NCI-H146 (cell line): ENCODE measurements around the gene LRMDA.

ENCODE experiments used
- DNase-seq: peaks from one replicate; lab custom pipeline; 2025; lab: John Stamatoyannopoulos, UW

LRMDA gene

DNA sequence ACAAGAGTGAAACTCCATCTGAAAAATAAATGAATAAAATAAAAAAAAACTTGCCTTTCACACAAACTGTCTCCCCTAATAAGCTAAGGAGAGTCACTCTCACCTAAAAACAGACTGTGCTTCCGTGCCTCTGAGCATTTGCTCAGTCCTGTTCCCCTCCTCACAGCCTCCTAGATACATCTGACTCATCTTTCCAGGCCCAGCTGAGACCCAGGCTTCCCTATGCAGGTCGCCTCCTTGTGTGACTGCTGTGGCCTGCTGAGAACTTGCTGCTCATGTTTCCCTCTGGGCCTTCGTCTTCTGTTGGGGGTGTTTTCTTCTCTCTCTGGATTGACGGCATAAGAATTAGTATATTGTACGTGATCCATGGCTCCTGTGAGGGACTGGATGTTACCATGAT is 777.7 kb downstream of the LRMDA start:
- peak; percentile 8 for DNase-seq

DNA sequence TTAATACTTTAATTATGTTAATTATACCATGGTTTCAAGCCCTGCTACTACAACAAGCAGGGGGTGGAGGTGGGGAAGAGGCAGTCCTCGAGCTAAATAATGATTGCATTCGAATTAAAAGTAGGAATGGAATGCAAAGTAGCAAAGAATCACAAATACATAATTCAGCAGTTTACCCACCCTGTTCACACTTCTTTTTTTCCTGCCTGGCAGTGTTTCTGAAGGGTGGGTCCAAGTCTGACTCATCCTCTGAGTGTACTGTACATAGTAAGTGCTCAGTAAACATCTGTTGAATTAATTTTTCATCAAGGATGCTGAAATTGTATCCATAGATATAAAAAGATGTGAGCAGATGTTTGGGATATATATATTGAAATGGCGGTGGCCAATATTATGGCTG is 778.8 kb downstream of the LRMDA start:
- no peak for DNase-seq

DNA sequence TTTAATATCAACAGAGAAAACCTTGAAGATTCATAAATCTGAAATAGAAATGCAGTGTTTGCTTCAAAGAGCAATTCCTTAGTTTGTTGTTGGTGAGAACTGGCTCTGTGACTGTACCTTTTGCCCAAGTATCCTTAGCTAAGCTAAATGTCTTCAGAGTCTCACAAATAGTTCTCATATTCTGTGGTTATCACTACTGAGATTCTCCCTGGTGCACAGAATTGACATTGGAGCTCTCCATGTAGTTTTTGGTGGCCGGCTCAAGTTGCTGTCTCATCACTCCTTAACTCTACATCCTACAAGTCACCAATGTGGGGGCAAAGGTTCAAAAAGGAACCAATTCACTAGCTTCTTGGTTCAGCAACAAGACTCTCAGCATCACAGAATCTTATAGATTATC is 780.3 kb downstream of the LRMDA start:
- no peak for DNase-seq

DNA sequence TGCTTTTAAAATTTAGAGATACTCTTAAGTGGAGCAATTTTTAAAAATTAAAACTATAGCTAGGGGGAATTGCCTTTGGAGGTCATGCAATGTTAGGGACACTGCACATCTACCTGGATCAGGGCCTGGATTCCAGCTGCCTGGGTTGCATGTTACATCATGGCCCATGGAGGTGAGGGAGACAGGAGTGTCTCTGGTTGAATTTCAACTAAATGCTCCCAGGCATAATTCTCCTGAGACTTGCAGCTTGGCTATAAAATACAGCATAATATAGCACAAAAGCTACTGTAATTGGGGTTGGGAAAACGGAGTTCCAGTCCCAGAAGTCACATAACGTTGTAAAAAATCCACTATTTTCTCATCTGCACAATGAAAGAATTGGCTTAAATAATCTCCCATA is 782.5 kb downstream of the LRMDA start:
- no peak for DNase-seq

DNA sequence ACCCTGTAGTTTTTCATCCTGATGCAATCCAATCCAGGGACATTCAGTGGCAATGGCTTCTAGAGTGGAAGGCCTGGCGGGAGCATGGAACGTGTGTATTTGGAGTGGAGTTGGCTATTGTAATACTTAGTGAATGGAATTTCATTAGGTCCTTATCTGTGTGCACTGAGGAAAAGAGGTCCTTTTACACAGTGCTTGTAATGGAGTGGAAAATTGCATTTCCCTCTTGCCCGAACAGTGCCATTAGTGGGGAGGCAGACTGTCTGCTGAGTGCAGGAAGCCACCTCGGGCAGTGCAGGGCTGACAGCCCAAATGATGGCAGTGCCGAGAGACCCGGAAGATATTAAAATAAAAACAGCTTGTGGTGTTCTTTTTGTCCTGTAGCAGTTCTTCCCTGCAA is 786.6 kb downstream of the LRMDA start:
- DNase-seq: no peak

DNA sequence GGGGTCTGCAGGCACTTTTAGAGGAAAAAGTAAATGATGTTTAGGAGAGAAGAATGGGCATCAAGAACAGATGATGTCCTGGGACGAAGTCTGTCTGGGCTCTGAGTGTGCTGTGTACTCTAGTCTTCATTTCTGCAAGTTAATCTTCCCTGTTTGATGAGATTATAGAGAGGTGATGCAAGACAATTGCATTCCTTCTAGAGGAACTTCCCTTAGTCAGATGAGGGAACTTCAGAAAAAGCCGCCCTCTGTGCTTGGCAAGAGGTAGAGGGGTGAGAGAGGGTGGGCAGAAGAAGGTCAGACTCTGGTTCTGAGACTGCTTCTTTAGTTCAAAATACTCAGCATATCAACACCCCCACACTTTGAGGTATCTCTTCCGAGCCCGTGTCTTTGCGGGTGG is 797.9 kb downstream of the LRMDA start:
- DNase-seq: no peak

DNA sequence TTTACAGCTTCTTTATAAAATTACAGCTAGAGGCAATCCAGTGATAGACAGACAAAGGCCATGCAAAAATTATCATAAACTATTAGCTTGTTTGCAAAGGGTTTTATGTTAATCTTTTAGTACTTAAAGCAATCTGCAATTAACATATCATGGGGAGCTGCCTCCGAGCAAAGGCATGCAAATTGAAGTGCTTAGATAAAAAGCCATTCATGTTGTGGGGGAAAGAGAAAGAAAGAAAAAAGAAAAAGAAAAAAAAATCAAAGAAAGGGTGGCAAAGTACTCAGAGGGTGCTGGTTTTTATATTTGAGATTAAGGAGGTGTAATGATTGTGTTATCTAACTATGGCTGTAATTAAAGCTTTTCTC is 799.5 kb downstream of the LRMDA start:
- DNase-seq: peak; percentile 62

DNA sequence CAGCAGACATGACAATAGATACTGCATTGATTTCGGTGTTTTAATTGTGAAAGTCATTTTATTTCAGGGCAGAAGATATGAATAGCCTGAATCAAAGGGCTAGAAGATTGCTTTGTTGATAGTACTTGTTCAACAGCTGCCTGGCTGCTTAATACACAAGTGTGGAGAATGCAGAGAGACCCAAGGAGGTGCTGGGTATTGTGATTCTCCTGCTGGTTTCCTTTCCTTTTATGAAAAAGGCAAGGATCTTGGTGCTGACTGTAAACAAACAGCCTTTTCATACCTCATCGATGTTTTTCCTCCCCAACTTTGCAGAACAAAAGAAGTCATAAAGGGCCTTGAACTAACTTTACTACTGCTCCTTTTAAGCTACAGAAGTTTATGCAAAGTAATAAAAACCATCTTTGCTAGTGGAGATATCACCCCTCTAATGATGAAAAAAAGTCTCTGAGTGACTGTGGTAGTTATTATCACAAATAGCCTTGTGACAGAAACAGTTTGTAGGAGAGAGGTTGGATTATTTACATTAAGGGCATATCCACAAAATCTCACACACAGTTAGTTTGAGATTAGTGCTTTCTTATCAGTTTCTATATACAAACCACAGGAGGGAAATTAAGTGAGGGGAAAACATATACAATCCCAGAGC is 800.0 kb downstream of the LRMDA start:
- DNase-seq: peak; percentile 62

DNA sequence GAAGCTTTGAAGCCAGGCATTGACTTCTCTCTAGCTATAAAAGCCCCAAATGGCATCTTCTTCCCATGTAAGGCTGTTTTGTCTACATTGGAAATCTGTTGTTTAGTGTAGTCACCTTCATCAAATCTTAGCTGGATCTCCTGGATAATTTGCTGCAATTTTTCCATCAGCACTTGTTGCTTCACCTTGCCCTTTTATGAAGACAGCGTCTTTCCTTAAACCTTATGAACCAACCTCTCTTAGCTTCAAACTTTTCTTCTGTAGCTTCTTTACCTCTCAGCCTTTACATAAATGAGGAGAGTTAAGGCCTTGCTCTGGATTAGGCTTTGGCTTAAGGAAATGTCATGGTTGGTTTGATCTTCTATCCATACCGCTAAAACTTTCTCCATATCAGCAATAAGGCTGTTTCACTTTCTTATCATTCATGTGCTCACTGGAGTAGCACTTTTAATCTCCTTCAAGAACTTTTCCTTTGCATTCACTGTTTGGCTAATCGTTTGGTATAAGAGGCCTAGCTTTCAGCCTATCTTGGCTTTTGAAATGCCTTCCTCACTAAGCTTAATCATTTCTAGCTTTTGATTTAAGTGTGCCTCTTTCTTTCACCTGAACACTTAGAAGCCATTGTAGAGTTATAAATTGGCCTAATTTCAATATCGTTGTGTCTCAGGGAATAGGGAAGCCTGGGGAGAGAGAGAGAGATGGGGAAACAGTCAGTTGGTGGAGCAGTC is 803.2 kb downstream of the LRMDA start:
- no peak for DNase-seq

DNA sequence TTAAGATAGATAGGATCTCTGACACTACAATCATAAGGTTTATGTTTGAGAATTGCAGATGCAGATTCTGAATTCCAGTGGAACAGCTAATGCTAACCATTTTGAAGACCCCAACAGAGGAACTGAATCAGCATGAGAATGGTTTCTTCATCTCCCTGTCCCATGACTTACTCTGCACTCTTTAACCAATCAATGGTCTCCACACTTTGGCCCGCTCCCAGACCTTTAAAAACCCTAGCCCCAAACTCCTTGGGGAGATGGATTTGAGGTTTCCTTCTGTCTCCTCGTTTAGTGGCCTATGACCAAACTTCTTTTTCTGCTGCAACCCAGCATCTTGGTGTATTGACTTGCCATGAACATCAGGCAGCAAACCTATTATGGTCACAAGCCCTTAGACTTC is 804.9 kb downstream of the LRMDA start:
- DNase-seq: no peak

DNA sequence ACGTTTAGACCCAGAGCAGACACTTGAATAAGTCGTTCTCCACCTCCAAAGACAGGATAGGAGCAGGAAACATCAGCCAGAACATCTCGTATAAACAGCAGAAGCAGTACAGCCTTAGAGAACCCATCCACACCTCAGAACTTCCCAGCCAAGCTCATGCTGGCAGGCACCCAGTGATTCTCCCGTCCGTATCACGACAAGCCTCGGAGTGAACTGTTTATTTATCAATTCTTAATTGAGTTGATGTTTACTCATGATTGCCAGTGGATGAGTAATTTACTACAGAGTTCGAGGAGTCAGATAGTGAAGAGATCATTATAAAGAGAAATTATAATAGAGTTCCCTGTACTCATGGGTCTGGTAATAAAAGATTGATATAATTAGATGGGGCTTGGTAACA is 811.5 kb downstream of the LRMDA start:
- peak; percentile 8 for DNase-seq

DNA sequence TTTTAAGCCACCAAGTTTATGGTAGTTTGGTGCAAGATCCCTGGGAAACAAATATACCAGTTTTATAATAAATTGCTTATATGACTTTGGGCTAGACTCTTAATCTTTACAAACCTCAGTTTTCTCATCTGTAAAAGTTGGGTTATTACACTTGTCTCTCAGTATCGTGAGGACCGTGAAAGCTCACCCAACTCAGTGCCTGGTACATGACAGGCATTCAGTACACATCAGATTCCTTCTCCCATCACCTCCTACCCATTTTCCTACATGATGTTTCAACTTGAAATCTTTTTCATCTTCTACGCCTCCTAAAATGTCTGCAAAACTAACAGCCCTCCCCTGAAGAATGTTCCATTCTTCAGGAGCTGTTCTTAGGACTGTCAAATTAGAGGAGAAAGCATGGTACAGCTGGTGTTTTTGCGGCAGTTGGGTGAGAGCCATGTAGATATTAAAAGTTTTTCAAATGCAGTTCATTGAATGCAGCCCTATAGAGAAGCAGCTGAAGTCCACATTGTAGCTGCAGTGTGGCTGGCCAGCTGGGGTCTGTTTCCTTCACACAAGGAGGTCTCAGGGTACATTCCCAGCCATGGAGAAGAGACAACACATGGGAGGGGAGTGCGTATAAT is 812.8 kb downstream of the LRMDA start:
- DNase-seq: no peak

DNA sequence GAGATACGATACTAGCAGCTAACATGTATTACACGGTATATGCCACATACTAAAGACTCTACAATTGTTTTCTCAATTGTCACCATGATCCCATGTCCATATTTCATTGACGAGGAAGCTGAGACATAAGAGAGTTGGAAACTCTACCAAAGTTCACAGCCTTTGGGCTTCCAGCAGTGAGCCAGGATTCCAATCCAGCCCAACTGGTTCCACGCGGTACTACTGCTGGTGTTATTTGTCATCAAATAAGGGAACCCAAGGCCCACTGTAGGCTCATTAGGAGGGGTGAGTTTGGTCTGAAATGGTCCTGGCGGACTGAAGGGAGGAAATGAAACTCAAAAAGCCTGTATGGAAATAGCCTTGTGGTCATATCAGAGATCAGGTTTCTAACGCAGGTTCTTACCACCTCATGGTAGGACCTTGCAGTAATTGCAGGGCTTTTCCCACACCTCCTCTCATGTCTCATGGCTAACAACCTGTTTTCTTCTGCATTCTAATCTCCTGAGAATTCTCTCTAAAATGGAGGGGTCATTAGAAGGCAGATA is 814.6 kb downstream of the LRMDA start:
- no peak for DNase-seq

DNA sequence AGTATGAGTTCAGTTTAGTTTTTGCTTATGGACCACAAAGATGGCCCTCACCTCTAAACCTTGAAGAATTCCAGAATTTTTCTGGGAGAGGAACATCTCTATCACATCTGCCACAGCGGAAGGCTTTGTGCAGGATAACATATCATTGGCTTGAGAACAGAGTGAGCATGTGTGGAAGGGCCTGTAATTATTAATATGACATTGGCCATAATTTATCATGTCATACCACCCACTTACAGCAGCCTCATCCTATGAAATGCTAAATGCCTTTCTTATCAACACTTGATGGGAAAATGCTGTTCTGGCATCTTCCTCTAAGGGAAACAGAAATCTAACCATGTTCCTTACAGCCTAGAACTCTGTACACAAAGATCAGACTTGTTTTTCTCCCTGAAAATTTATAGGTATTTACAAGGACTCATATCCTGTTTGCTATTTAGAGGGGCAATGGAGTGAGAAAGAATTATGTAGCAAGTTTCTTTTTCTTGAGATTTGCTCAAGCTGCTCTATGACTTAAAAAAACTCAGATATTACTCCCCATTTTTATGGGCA is 817.3 kb downstream of the LRMDA start:
- DNase-seq: no peak

DNA sequence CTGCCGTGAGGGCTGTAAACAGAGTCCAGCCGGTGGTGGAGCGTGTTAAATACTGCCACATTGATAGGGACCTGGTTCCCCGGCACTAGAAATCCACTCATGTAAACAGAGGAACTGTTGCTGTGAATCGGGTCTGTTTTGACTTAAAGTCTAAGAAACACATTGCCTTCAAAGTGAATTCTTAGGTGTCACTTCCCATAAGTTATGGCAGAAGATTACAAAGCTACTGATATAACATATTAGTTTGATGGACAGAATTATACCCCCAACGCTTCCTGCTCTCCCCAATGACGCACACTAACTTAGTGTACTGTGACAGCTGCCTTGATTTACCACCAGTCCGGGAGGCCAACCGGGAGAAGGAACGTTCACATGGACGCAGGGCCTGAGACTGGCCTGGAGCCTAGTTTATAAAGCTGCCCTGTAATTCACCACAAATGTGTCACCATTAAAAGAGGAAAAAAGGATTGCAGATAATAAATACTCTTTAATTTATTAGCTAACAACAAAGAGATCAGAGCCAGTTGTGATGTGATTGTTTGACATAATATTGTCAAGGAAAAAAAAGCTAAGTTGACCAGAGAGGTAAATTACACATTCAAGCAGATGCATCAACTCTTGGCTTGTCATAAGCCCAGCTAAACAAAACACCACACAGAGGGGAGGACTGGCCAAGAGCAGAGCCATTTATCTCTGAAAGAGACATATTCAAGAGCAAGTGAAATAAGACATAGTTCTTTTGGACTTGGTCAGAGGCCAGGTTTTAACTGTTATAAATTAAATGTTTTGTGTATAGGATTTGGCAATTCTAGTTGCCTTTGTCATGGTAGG is 820.6 kb downstream of the LRMDA start:
- DNase-seq: no peak

DNA sequence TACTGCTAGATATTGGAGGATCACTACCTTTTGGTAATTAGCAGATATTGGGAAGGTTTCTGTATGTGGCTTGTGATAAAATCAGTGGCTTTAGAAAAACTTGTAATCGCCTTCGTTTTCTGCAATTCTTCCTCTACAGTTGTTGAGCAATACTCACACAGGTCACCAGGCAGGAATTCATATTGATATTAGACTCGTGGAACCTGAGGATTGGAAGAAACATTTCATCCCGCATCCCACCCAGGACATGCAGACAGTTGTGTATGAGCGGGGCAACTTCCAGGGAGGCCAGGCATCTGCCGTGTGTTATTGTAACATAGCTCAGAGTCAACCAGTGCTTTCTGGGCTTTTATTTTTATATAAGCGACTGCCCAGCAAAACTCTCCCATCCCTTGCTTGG is 821.3 kb downstream of the LRMDA start:
- DNase-seq: no peak

DNA sequence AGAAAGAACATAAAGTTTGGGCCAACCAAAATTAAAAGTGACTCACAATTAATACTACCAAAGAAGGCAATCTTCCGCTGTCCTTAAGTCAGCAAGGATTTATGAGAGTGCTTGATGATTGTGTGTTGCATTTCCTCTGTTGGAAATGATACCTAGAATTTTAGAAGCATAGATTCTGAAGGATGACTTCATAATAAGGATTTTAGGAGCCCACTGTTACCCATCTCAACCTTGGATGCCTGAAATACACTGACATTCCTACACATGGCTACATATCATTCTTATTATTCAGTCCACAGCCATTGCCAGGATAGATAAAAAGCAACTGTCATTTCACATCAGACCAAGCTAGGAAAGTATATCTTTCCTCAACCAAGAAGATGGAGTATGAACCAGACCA is 823.8 kb downstream of the LRMDA start:
- no peak for DNase-seq

DNA sequence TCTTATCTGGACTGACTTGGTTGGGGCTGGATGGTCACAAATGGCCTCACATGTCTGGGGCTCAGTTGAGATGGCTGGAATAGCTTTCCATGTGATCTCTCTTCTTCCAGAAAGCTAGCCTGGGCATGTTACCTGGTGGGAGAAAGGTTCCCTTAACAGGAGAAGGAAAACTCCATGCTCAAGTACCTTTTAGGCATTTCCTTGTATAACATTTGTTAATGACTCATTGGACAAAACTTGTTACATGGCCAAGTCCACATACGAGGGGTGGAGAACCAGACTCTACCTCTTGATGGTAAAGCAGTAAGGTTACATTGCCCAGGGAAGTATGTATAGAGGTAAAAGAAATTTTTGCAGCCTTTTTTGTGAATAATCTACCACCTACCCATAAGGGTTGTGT is 826.4 kb downstream of the LRMDA start:
- no peak for DNase-seq

DNA sequence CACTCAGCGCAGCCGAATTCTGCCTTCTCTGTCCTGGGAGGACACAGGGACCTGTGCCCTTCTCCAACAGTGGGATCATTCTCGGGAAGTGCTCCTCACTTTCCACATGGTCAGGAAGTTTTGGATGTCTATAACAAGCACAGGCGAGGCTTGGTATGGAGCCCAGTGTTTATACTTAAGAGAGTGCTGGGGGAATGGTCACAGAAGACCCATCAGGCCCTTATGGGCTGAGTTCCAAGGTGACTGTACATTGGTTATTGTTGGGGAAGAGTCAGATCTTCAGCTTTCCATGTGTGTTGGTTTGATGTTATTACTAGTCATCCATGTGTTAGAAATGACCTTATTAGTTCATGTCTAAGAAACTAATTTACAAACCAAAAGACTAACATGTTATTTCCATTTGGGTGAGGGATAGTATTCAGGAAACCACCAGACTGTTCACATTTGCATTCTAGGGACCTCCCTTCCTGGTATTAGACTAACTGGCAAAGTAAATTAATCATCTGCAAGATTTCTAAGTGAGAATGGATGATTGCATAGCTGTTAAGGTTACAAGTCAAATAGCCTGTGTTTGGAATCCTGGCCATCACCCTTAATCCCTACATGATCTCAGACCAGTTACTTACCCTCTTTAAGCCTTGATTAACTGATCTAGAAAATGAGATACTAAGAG is 834.2 kb downstream of the LRMDA start:
- no peak for DNase-seq

DNA sequence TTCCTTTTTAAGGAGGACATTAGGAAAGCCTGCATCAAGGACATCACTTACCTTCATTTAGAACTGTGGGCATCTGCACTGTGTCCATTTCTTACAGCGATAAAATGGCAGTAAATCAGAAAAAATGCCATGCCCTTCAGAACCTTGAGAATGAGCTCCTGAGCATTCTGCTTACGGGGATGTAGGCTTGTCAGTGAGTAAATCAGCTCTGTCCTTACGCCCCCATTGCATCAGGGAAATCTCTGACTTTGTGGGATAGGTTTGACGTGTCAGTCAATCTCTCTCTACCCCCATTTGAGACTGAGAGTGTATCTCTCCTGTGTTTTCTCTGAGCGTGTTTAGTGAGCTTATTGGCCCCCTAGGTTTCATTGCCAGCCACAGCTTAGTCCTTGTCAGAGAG is 837.1 kb downstream of the LRMDA start:
- no peak for DNase-seq

DNA sequence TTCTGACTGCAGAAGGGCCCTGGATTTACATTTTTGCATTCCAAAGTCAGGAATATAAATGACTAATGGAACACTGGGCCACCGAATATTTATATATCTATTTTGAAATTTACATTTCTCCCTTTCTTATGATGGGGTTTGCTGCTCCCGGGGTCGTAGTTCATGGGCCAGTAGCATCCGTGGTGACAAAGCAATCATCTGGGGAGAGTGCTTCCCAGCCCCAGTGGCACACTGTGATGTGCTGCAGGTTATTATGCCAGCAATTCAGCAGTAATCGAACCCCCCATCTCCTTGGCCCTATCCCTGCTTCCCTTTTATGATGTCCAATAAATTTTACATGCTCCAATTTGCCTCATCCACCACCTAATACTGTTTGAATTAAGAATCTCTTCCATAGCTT is 837.5 kb downstream of the LRMDA start:
- no peak for DNase-seq

DNA sequence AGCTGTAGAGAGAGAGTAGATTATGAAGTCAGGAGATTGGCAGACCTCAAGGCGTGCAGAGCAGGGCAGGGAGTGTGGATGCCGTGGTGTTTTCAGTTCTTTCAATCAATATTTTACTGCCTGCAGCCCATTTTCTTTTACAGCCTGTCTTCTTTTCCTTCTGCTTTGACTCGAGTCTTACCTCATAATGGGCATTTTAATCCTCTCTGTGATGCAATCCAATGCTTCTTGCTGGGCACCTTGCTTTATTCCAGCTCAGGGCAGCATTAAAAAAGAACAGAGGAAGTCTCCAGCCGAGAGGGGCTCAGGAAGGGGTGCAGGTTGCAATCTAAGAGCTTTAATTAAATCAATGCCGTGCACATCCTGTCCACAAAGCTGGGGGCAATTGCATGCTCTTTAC is 839.0 kb downstream of the LRMDA start:
- peak; percentile 61 for DNase-seq
